Body of pancreas (tissue), 4 donors: ENCODE results near the gene PNPLA2. TPM values are rescaled to one million over a fixed set of nuclear protein-coding genes. Genes with fewer than 3 reads are reported as not detected.

Experiments
- ATAC-seq: fragments of 150-250 bp; one replicate; pipeline ENCODE4 v1.9.1; 2016
- DNase-seq, 4 donors: peaks; one replicate each; pipeline ENCODE4 v3.0.0-alpha.2; 2019
- H3K27ac ChIP-seq, 4 donors: fragments of 200-600 bp; sonication (generic); 1 replicate in 3 of 4; 2 replicates in 1 of 4; pipeline versions ENCODE4 v1.5.1 to v1.6.1; 2016 to 2019; ENCODE audit warnings: mild to moderate bottlenecking in 1 of 4, mixed read lengths in 1 of 4, moderate library complexity in 1 of 4
- H3K27me3 ChIP-seq, 2 donors: fragments of 200-600 bp; sonication (generic); one replicate each; pipeline ENCODE4 v1.6.0; 2016; ENCODE audit warnings: mild to moderate bottlenecking in 1 of 2
- H3K36me3 ChIP-seq, 2 donors: fragments of 200-600 bp; sonication (generic); replicated peaks in 1 of 2; 2 replicates each; pipeline ENCODE4 v1.5.1; 2016; ENCODE audit warnings: low read depth in 2 of 2; ENCODE audit not compliant: insufficient read depth in 1 of 2
- H3K4me1 ChIP-seq: fragments of 200-600 bp; sonication (generic); one replicate; pipeline ENCODE4 v1.6.0; 2016
- H3K4me3 ChIP-seq, 2 donors: fragments of 200-600 bp; sonication (generic); 1 replicate in 1 of 2; 2 replicates in 1 of 2; pipeline ENCODE4 v1.5.1; 2016 to 2019
- H3K9me3 ChIP-seq, 3 donors: fragments of 200-600 bp; sonication (generic); 1 replicate in 2 of 3; 2 replicates in 1 of 3; pipeline ENCODE4 v1.5.1; 2016
- POLR2A ChIP-seq, 3 donors: fragments of 450-650 bp; IDR thresholded peaks; one replicate each; pipeline ENCODE4 v1.6.1; 2016; ENCODE audit warnings: antibody characterized with exemption in 3 of 3, mild to moderate bottlenecking in 2 of 3
- WGBS, 2 donors: methylation state at CpG; one replicate each; pipeline ENCODE4 v1.1.5; 2017; 5-methylcytosine and 5-hydroxymethylcytosine counted together
- intact Hi-C: fragments of 100-400 bp; cut with DNase I; formaldehyde crosslinking; loops from one replicate; pipeline ENCODE4 v1.15.1; 2023
- total RNA-seq, 2 donors: library from RNA; depleted of rRNA; stranded (reverse); fragments of >200 nt; gene quantifications; one replicate each; pipeline ENCODE4 v1.1.0, GENCODE V29; 2016
- TF ChIP-seq, protein P1 (sequence below), 7 experiments: fragments of 450-650 bp in 4 of 7; fragments of 200-600 bp in 3 of 7; sonication (generic) in 3 of 7; IDR thresholded peaks; one replicate each; pipeline ENCODE4 v1.5.1; 2016 to 2019; ENCODE audit warnings: antibody characterized with exemption in 7 of 7

The PNPLA2 gene
- total RNA-seq, 2 donors from 2014 or later = 72.1 to 351 TPM

DNA sequence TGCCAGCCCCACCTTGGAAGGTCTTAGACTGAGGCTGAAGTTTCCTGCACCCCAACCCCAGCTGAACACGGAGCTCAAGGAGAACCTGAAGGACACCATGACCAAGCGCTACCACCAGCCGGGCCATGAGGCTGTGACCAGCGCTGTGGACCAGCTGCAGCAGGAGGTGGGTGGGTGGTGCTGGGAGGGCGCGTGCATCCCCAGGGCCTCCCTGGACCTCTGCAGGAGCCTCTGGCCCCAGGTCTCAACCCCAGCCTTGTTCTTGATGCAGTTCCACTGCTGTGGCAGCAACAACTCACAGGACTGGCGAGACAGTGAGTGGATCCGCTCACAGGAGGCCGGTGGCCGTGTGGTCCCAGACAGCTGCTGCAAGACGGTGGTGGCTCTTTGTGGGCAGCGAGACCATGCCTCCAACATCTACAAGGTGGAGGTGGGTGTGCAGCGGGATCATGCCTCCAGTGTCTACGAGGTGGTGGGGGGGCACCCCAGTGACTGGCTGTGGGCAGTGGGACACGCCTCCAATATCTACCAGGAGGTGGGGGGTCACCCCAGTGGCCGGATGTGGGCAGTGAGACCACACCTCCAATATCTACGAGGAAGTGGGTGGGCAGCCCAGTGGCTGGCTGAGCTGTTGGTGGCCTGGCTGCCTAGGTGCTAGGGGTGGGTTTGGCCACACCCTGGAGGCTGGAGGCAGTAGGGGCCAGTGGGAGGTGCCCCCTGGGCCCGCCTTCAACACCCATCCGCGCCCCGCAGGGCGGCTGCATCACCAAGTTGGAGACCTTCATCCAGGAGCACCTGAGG, 18.7 kb downstream of the PNPLA2 start:
- intact Hi-C loops = no loop called here
- ATAC-seq = no peak
- Histone ChIP-seq H3K4me3 (no peak overlapping the region), H3K36me3 (peaks cover 0 to 20% of the 10 kb centered on the region in 2 donors), H3K4me1 (peaks cover 78% of the 10 kb centered on the region), H3K9me3 (no peaks in the 10 kb centered on the region), H3K27me3 (no peaks in the 10 kb centered on the region), H3K27ac (peak overlapping the region; percentile 41 to 99 (median 98))
- no peak for TF ChIP-seq POLR2A (IDR thresholded peaks at IDR 0.05)
- TF ChIP-seq, protein P1, sequence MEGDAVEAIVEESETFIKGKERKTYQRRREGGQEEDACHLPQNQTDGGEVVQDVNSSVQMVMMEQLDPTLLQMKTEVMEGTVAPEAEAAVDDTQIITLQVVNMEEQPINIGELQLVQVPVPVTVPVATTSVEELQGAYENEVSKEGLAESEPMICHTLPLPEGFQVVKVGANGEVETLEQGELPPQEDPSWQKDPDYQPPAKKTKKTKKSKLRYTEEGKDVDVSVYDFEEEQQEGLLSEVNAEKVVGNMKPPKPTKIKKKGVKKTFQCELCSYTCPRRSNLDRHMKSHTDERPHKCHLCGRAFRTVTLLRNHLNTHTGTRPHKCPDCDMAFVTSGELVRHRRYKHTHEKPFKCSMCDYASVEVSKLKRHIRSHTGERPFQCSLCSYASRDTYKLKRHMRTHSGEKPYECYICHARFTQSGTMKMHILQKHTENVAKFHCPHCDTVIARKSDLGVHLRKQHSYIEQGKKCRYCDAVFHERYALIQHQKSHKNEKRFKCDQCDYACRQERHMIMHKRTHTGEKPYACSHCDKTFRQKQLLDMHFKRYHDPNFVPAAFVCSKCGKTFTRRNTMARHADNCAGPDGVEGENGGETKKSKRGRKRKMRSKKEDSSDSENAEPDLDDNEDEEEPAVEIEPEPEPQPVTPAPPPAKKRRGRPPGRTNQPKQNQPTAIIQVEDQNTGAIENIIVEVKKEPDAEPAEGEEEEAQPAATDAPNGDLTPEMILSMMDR (IDR thresholded peaks at IDR 0.05) = no peak
- DNase-seq = no peak
- WGBS, 2 donors = 82% methylated on average over 11 to 22 of the region's 22 CpGs

DNA sequence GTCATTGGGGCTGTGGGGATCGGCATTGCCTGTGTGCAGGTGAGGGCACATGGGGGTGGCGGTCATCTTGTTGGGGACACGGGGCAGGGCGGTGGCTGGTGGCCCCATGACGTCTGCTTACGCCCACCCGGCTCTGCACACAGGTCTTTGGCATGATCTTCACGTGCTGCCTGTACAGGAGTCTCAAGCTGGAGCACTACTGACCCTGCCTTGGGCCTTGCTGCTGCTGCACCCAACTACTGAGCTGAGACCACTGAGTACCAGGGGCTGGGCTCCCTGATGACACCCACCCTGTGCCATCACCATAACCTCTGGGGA, 19.2 kb downstream of the PNPLA2 start:
- TF ChIP-seq, protein P1 (IDR thresholded peaks at IDR 0.05) = no peak
- TF ChIP-seq POLR2A (IDR thresholded peaks at IDR 0.05) = no peak
- H3K27ac ChIP-seq = peak overlapping the region in 3 of 4 donors; percentile 44 to 99 (median 99)
- peaks cover 76% of the 10 kb centered on the region for H3K4me1 ChIP-seq
- H3K9me3 ChIP-seq = no peaks in the 10 kb centered on the region
- intact Hi-C loops = no loop called here
- ATAC-seq = no peak
- 70 to 87% methylated on average over 4 to 8 of the region's 8 CpGs for WGBS, 2 donors
- no peak overlapping the region for H3K4me3 ChIP-seq
- peaks cover 0 to 20% of the 10 kb centered on the region in 2 donors for H3K36me3 ChIP-seq
- H3K27me3 ChIP-seq = no peaks in the 10 kb centered on the region
- no peak for DNase-seq

DNA sequence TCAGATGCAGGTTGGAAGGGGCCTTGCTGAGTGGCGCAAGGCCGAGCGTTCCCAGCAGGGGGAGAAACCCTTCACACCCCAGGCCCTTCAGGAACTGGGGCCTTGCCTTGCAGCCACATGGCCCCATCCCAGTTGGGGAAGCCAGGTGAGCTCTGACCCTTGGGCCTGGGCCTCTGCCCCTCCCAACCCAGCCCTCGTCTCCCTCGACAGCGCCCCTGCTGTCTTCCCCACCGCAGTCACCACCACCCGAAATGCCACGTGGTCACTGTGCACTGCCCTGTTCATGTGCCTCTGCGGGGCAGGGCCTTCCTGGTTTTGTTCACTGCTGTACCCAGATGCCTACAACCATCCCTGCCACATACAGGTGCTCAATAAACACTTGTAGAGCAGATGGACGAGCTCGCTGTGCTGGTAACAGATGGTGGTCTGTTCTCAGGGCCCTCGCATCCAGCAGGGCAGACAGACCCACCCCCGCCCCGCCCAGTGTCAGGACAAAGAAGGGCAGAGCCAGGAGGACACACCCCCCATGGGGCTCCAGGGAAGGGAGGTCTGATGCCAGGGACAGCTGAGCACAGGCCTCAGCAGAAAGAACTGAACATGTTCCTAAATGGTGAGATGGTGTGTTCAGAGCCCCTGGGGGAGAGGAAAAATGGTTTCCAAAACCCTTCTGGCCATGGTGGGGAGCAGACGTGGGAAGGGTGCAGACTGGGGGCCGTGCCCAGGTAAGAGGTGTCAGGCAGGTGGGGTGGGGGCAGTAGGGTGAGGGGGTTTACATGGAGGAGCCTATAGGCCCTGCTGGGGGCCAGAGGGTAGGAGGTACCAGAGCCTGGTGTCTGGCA, 19.9 kb downstream of the PNPLA2 start:
- intact Hi-C loops = no loop called here
- ATAC-seq = no peak
- peak in 2 of 4 donors; percentile 65 to 72 for DNase-seq
- no peaks in the 10 kb centered on the region for H3K27me3 ChIP-seq
- peaks cover 0 to 20% of the 10 kb centered on the region in 2 donors for H3K36me3 ChIP-seq
- TF ChIP-seq, protein P1 (IDR thresholded peaks at IDR 0.05) = peak in 3 of 7 experiments; percentile 35 to 48 (median 38)
- peak in 1 of 3 donors; percentile 0 for TF ChIP-seq POLR2A (IDR thresholded peaks at IDR 0.05)
- no peak overlapping the region for H3K4me3 ChIP-seq
- 44 to 45% methylated on average over 4 to 17 of the region's 17 CpGs for WGBS, 2 donors
- H3K4me1 ChIP-seq = peaks cover 79% of the 10 kb centered on the region
- peak overlapping the region; percentile 20 to 99 (median 42) for H3K27ac ChIP-seq
- H3K9me3 ChIP-seq = no peaks in the 10 kb centered on the region

DNA sequence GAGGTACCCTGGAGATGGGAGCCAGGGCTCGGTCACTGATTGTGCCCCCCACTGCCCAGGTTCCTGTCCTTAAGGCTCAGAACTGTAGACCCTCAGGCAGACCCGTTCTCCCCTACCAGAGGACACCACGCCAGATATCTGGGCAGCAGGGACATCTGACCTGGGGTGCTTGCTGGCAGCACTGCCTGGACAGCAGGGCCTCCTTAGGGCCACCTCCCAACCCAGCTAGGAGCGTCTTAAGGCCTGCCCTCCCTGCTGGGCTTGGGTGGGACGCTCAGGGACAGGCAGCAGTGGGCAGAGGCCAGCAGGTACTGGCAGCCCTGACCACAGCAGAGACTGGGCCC, 20.5 kb downstream of the PNPLA2 start:
- H3K9me3 ChIP-seq = no peaks in the 10 kb centered on the region
- DNase-seq (no peak), ATAC-seq (no peak)
- peaks cover 79% of the 10 kb centered on the region for H3K4me1 ChIP-seq
- H3K4me3 ChIP-seq = no peak overlapping the region
- H3K36me3 ChIP-seq = peaks cover 0 to 20% of the 10 kb centered on the region in 2 donors
- intact Hi-C loops = no loop called here
- TF ChIP-seq, protein P1 (IDR thresholded peaks at IDR 0.05) = no peak
- TF ChIP-seq POLR2A (IDR thresholded peaks at IDR 0.05) = no peak
- WGBS, 2 donors = 83 to 93% methylated on average over 1 to 3 of the region's 5 CpGs
- no peaks in the 10 kb centered on the region for H3K27me3 ChIP-seq
- H3K27ac ChIP-seq = peak overlapping the region in 3 of 4 donors; percentile 40 to 99 (median 44)
